ENCODE measurements around the gene ALKBH6. TPM values are rescaled to one million over a fixed set of nuclear protein-coding genes. Genes with fewer than 3 reads are reported as not detected.

ALKBH6 gene
- total RNA-seq, 4 donors from 2014 or later, result 16.7 to 31.1 (median 18.6) TPM

DNA sequence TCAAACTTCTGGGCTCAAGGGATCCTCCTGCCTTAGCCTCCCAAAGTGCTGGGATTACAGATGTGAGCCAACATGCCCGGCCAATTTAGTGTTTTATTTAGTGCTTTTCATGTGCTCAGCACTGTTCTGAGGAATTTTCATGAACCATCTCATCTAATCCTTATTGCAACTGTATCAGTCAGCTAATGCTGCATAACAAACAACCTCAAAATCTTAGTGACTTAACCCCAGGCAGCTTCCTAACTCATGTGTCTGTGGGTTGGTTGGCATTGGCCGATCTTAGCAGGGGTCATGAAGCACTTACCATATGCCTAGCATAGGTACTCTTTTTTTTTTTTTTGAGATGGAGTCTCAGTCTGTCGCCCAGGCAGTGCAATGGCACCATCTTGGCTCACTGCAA, 25.2 kb downstream of the ALKBH6 start:
- TF ChIP-seq CTCF (IDR thresholded peaks at IDR 0.05; ENCODE audit: low read depth), result no peak

DNA sequence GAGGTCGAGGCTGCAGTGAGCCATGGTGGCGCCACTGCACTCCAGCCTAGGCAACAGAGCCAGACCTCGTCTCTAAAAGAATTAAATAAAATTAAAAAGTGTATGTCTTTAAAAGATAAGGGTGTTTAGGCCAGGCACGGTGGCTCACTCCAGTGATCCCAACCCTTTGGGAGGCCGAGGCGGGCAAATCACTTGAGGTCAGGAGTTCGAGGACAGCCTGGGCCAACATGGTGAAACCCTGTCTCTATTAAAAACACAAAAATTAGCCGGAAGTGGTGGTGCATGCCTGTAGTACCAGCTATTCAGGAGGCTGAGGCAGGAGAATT, 26.5 kb downstream of the ALKBH6 start:
- TF ChIP-seq CTCF (IDR thresholded peaks at IDR 0.05; ENCODE audit: low read depth), result no peak

GRCh38 chr19:35986664-35987570, 27.1 kb downstream of the ALKBH6 start:
- TF ChIP-seq CTCF (IDR thresholded peaks at IDR 0.05; ENCODE audit: low read depth), result no peak

- TF ChIP-seq CTCF (IDR thresholded peaks at IDR 0.05; ENCODE audit: low read depth), result no peak
These were observed 27.9 kb downstream of the ALKBH6 start for GRCh38 chr19:35986111-35986510.

DNA sequence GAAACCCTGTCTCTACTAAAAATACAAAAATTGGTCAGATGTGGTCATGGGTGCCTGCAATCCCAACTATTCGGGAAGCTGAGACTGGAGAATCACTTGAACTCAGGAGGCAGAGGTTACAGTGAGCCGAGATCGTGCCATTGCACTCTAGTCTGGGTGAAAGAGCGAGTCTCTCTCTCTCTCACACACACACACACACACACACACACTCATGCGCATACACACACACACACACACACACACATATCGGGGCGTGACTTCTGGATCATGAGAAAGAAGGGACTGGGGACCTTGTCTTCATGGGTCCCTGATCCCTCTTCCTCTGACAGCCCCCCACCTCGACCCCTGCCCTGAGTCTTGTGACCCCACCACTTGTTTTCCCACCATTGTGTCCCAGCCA, 30.8 kb downstream of the ALKBH6 start:
- TF ChIP-seq CTCF (IDR thresholded peaks at IDR 0.05; ENCODE audit: low read depth), result no peak

GRCh38 chr19:35978832-35979365, 35.1 kb downstream of the ALKBH6 start:
- TF ChIP-seq CTCF (IDR thresholded peaks at IDR 0.05; ENCODE audit: low read depth), result no peak

DNA sequence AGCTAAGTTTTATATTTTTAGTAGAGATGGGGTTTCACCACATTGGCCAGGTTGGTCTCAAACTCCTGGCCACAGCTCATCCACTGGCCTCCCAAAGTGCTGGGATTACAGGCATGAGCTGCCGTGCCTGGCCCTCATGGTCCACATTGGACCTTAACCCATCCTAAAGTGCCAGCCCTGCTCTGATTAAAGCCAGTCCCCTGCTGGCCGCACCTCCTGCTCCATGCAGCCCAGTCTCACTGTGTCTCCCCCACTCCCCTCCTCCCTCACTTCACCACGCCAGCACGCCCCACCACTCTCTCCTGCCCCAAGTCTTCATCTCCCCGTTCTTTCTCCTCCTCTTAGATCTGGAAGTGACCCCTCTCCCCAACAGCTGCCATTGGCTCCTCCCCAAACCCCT, 35.7 kb downstream of the ALKBH6 start:
- TF ChIP-seq CTCF (IDR thresholded peaks at IDR 0.05; ENCODE audit: low read depth), result no peak
